SH-SY5Y (cell line): ENCODE measurements around the gene FBLN2.

Experiments
- GATA2 ChIP-seq: IDR thresholded peaks from 2 replicates; pipeline ENCODE4 v1.6.1; 2011; ENCODE audit warnings: mild to moderate bottlenecking, low read depth, low read length
- GATA3 ChIP-seq: IDR thresholded peaks from 2 replicates; pipeline ENCODE4 v1.6.1; 2011; ENCODE audit warnings: low read depth, mild to moderate bottlenecking, low read length, moderate library complexity

DNA sequence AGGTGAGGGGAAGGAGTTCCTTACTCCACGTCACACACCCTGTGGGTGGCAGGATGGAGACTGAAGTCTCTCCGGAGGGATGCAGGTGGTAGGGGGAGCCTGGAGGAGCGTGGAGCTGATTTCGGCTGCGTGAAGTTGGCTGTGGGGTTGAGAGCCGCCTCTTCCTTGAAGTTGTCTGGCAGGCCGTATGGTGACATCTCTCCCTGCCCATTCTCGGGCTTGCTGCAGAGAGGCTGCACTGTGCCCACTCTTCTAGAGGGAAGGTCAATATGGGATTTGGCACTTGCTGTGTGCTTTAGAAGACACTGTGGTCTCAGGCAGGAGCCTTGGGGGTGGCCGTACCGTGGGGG is 13.4 kb upstream of the FBLN2 start:
- TF ChIP-seq GATA2 (no peak), GATA3 (no peak)
